Liver (tissue), 9 donors: ENCODE data around the gene CTBP1. TPM values are rescaled to one million over a fixed set of nuclear protein-coding genes. Genes with fewer than 3 reads are reported as not detected.

Source experiments
- DNase-seq: peaks from one replicate; pipeline ENCODE4 v3.0.0-alpha.2; 2017; ENCODE audit warnings: low spot score
- H3K27ac ChIP-seq, 2 donors: one replicate each; pipeline ENCODE4 v1.7.0; 2013; ENCODE audit warnings: inconsistent platforms in 2 of 2, low read length in 2 of 2, control low read depth in 1 of 2, low read depth in 1 of 2, mild to moderate bottlenecking in 1 of 2
- H3K27me3 ChIP-seq, 4 donors: one replicate each; pipeline versions ENCODE4 v1.6.1 to v1.7.0; 2013; ENCODE audit warnings: low read length in 3 of 4, inconsistent platforms in 1 of 4, mild to moderate bottlenecking in 1 of 4, moderate library complexity in 1 of 4; ENCODE audit not compliant: control insufficient read depth in 4 of 4, insufficient read depth in 4 of 4
- H3K36me3 ChIP-seq, 4 donors: one replicate each; pipeline versions ENCODE4 v1.6.1 to v1.7.0; 2013; ENCODE audit warnings: low read length in 3 of 4, mild to moderate bottlenecking in 3 of 4, low read depth in 1 of 4, moderate library complexity in 1 of 4; ENCODE audit not compliant: control insufficient read depth in 4 of 4, insufficient read depth in 3 of 4
- H3K4me1 ChIP-seq, 4 donors: one replicate each; pipeline versions ENCODE4 v1.6.1 to v1.7.0; 2013; ENCODE audit warnings: low read length in 3 of 4, mild to moderate bottlenecking in 3 of 4, moderate library complexity in 1 of 4; ENCODE audit not compliant: control insufficient read depth in 4 of 4, insufficient read depth in 4 of 4
- H3K4me3 ChIP-seq, 3 donors: one replicate each; pipeline versions ENCODE4 v1.6.1 to v1.7.0; 2013; ENCODE audit warnings: low read length in 3 of 3, control low read depth in 1 of 3, low read depth in 1 of 3, mild to moderate bottlenecking in 1 of 3
- H3K9ac ChIP-seq, 2 donors: one replicate each; pipeline ENCODE4 v1.7.0; 2013; ENCODE audit warnings: low read length in 2 of 2, mild to moderate bottlenecking in 2 of 2, moderate library complexity in 2 of 2, control low read depth in 1 of 2, low read depth in 1 of 2
- H3K9me3 ChIP-seq, 4 donors: one replicate each; pipeline versions ENCODE4 v1.6.1 to v1.7.0; 2013; ENCODE audit warnings: low read length in 3 of 4; ENCODE audit not compliant: control insufficient read depth in 4 of 4
- EGR1 ChIP-seq, 2 donors: IDR thresholded peaks; 2 replicates each; pipeline ENCODE4 v1.6.1; 2016 to 2018; ENCODE audit warnings: antibody characterized with exemption in 2 of 2, low read depth in 2 of 2
- FOXA2 ChIP-seq: IDR thresholded peaks from 2 replicates; pipeline ENCODE4 v1.6.1; 2016; ENCODE audit warnings: antibody characterized with exemption
- HNF4A ChIP-seq, 2 donors: conservative IDR thresholded peaks; 2 replicates each; pipeline ENCODE4 v1.6.1; 2016; ENCODE audit warnings: antibody characterized with exemption in 2 of 2, mild to moderate bottlenecking in 2 of 2
- NR2F2 ChIP-seq: IDR thresholded peaks from 2 replicates; pipeline ENCODE4 v1.6.1; 2016; ENCODE audit warnings: antibody characterized with exemption
- RAD21 ChIP-seq, 2 donors: IDR thresholded peaks; 2 replicates each; pipeline ENCODE4 v1.6.1; 2016; ENCODE audit warnings: antibody characterized with exemption in 2 of 2, mild to moderate bottlenecking in 2 of 2
- RXRA ChIP-seq, 2 donors: IDR thresholded peaks; 2 replicates each; pipeline ENCODE4 v1.6.1; 2017 to 2018; ENCODE audit warnings: antibody characterized with exemption in 2 of 2, mild to moderate bottlenecking in 1 of 2
- SP1 ChIP-seq: IDR thresholded peaks from 2 replicates; pipeline ENCODE4 v1.6.1; 2018; ENCODE audit warnings: antibody characterized with exemption, mild to moderate bottlenecking
- TAF1 ChIP-seq: conservative IDR thresholded peaks from 2 replicates; pipeline ENCODE4 v1.6.1; 2016; ENCODE audit warnings: antibody characterized with exemption, mild to moderate bottlenecking
- WGBS: extraction: QIAGEN DNeasy Blood & Tissue Kit; methylation state at CpG from one replicate; pipeline ENCODE4 v1.1.7; 2013; 5-methylcytosine and 5-hydroxymethylcytosine counted together
- polyA plus RNA-seq, 2 donors: library from polyadenylated mRNA; stranded (reverse) in 1 of 2; unstranded in 1 of 2; fragments of 200-250 nt in 1 of 2; fragments of >200 nt in 1 of 2; fragmentation: Nextera tagmentation in 1 of 2; extraction: Ambion mirVana in 1 of 2; gene quantifications; one replicate each; pipeline versions ENCODE4 v1.2.1 to v1.2.3, GENCODE V29; 2013 to 2015
- total RNA-seq, 2 donors: library from RNA; depleted of rRNA; stranded (reverse); fragments of >200 nt; gene quantifications; one replicate each; pipeline ENCODE4 v1.2.3, GENCODE V29; 2014
- TF ChIP-seq, protein P1 (sequence below): IDR thresholded peaks from 2 replicates; pipeline ENCODE4 v1.6.1; 2016; ENCODE audit warnings: antibody characterized with exemption
- TF ChIP-seq, protein P2 (sequence below): IDR thresholded peaks from 2 replicates; pipeline ENCODE4 v1.6.1; 2016; ENCODE audit warnings: antibody characterized with exemption, mild to moderate bottlenecking
- donor health status: healthy.
- donor health status: healthy.
- donor health status: healthy.
- donor health status: healthy.
- donor health status: healthy.

Gene CTBP1
- total RNA-seq (100 to 1,000 TPM in 1 of 2 donors, 10 to 100 TPM in 1; 88.7 to 156 TPM), polyA plus RNA-seq (10 to 100 TPM; 27.5 to 70.4 TPM)

DNA sequence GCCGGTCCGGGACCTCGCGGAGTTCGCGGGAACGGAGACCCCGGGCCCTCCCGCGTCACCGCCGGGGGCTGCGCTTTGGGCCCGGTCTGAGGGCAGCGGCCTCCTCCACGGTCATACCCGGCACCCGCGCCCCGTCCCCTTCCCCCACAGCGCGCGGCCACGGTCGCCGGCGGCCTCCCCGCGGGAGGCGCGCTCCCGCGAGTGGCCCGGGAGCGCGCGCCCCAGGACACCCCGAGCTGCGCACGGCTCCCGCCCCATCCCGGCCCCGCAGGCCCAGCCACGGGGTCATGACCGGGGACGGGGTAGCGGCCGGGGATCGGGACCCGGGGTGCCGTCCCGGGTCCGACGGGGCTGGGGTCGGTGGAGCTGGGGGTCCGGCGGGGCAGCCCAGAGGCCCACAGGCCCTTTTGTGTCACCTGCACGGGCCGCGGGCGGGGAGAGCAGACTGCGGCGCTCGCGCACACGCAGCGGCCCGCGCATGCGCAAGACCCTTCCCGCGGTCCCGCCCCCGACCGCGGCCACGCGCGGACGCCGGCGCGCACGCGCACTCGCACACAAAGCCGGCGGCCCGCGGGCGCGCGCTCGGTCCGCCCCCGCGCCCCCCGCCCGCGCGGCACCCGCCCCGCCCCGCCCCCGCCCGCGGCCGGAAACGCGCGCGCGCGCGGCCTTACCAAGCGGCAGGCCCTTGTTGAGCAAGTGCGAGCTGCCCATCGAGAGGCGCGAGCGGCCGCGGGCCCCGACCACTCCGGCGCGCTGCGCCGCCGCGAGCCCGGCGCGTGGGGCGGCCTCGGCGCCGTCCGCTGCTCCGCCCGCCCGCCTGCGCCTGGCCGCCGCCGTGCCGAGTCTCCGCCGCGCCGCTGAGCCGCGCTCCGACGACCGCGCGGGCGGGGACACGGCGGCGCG, at the start of gene CTBP1:
CTBP1 (minus strand) TSS at position 886 of the 903 bp plus-strand sequence. CDS start 7,799 bp downstream, outside the sequence.
- Histone ChIP-seq H3K36me3 (peaks cover 0 to 9% (median 2%) of the 10 kb centered on the region in 4 donors), H3K9ac (peak within 1 kb of the TSS; percentile 42 to 79), H3K4me3 (peak within 1 kb of the TSS; percentile 64 to 90 (median 89)), H3K27ac (peak within 1 kb of the TSS; percentile 94 to 97), H3K4me1 (peaks cover 21 to 57% (median 48%) of the 10 kb centered on the region in 4 donors), H3K27me3 (no peaks in the 10 kb centered on the region), H3K9me3 (peaks cover 0 to 7% (median 0%) of the 10 kb centered on the region in 4 donors)
- WGBS, result under 1% methylated on average over 163 of the region's 163 CpGs
- TF ChIP-seq TAF1 (no peak), FOXA2 (no peak), NR2F2 (no peak)
- peak; percentile 84 for DNase-seq

DNA sequence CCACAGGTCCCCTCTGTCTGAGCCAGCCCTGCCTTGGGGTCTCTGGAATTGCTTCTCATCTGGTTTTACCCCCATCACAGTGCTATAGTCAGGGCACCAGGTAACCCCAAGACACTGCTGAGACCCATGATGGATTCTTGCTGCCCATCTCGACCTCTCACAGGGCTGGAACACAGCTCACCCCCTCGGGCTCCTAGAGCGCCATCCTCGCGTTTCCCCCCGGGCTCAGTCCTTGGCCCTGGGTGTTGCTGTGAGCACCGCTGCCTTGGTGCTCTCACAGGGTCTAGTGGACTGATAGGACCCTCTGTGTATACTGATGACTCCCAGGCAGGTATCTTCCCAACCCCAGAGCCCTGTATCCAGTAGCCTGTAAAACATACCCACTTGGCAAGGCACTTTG, 49.5 kb upstream of the CTBP1 start:
- WGBS, result 98% methylated on average over 7 of the region's 7 CpGs
- no peak for DNase-seq
- no peak overlapping the region for H3K9ac ChIP-seq
- H3K4me3 ChIP-seq, result no peak overlapping the region
- no peaks in the 10 kb centered on the region for H3K27me3 ChIP-seq
- no peaks in the 10 kb centered on the region for H3K9me3 ChIP-seq
- no peak overlapping the region for H3K27ac ChIP-seq
- TF ChIP-seq SP1, result no peak
- TF ChIP-seq TAF1, result no peak
- TF ChIP-seq EGR1 (IDR thresholded peaks at IDR 0.05; ENCODE audit: low read depth in 2 of 2), result no peak
- no peak for TF ChIP-seq HNF4A (conservative IDR thresholded peaks at IDR 0.05)
- TF ChIP-seq, protein P1, sequence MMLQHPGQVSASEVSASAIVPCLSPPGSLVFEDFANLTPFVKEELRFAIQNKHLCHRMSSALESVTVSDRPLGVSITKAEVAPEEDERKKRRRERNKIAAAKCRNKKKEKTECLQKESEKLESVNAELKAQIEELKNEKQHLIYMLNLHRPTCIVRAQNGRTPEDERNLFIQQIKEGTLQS, result no peak
- no peak for TF ChIP-seq RXRA (IDR thresholded peaks at IDR 0.05)
- no peak for TF ChIP-seq FOXA2
- TF ChIP-seq RAD21 (IDR thresholded peaks at IDR 0.05), result no peak
- peaks cover 0 to 14% (median 2%) of the 10 kb centered on the region in 4 donors for H3K4me1 ChIP-seq
- H3K36me3 ChIP-seq, result peaks cover 0 to 16% (median 8%) of the 10 kb centered on the region in 4 donors

DNA sequence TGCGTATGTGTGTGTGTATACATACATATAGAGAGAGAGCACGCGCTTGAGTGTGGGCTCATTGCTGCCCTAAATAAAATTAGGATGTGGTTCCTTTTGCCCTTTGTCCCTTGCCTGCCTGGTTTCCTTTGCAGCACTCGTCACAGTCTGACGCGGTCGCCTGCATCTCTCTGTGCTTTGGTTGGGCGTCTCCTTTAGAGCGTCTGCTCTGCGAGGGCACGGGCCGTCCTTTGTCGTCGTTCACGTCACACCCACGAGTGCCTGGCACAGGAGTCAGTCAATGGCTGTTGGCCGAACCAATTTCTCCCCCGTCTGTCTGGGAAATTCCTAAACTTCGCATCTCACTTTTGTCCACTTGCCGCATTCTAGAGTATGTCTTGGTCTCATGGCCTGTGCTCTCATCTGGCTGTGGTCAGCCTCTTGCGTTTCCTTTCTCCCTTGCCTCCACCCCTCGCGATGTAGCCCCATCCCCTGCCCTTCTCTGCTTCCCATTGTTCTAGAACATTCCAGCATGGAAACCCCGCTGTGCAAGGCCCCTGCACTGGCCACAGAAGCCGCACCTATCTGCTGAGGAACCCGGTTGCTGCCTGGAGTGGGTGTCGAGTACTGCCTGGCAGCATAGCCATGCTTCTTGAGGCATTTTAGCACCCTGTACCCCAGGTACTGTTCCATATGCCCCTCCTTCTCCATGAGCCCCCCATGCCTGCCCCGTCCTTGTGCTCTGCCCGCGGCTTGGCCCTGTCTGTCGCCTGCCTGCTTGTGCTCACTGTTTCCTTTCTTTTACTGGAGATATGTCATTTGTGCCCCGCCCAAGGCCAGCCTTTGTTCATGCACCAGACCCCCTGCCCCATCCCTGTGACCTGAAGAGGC, 48.8 kb upstream of the CTBP1 start:
- TF ChIP-seq, protein P2, sequence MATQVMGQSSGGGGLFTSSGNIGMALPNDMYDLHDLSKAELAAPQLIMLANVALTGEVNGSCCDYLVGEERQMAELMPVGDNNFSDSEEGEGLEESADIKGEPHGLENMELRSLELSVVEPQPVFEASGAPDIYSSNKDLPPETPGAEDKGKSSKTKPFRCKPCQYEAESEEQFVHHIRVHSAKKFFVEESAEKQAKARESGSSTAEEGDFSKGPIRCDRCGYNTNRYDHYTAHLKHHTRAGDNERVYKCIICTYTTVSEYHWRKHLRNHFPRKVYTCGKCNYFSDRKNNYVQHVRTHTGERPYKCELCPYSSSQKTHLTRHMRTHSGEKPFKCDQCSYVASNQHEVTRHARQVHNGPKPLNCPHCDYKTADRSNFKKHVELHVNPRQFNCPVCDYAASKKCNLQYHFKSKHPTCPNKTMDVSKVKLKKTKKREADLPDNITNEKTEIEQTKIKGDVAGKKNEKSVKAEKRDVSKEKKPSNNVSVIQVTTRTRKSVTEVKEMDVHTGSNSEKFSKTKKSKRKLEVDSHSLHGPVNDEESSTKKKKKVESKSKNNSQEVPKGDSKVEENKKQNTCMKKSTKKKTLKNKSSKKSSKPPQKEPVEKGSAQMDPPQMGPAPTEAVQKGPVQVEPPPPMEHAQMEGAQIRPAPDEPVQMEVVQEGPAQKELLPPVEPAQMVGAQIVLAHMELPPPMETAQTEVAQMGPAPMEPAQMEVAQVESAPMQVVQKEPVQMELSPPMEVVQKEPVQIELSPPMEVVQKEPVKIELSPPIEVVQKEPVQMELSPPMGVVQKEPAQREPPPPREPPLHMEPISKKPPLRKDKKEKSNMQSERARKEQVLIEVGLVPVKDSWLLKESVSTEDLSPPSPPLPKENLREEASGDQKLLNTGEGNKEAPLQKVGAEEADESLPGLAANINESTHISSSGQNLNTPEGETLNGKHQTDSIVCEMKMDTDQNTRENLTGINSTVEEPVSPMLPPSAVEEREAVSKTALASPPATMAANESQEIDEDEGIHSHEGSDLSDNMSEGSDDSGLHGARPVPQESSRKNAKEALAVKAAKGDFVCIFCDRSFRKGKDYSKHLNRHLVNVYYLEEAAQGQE, result no peak
- TF ChIP-seq HNF4A (conservative IDR thresholded peaks at IDR 0.05) (no peak), RXRA (IDR thresholded peaks at IDR 0.05) (no peak), SP1 (no peak)
- TF ChIP-seq, protein P1, result no peak
- Histone ChIP-seq H3K4me1 (peaks cover 0 to 14% (median 2%) of the 10 kb centered on the region in 4 donors), H3K36me3 (peaks cover 0 to 16% (median 8%) of the 10 kb centered on the region in 4 donors), H3K27me3 (no peaks in the 10 kb centered on the region), H3K9ac (no peak overlapping the region), H3K4me3 (no peak overlapping the region), H3K9me3 (no peaks in the 10 kb centered on the region), H3K27ac (no peak overlapping the region)
- WGBS, result 95% methylated on average over 32 of the region's 32 CpGs
- no peak for DNase-seq
